CD4-positive, alpha-beta T cell treated with Interleukin-15 for 4 hours (primary cell): Measurements from ENCODE around the gene CBX3.
"Not testable (repeated sequence)": the region's sequence is repeated elsewhere in the genome, so short reads cannot be mapped to it uniquely, and the experiment has no call there.

Source experiments
- DNase-seq: peaks from one replicate; pipeline ENCODE4 v3.0.0-alpha.2; 2020; ENCODE audit warnings: low spot score

CBX3 gene

DNA sequence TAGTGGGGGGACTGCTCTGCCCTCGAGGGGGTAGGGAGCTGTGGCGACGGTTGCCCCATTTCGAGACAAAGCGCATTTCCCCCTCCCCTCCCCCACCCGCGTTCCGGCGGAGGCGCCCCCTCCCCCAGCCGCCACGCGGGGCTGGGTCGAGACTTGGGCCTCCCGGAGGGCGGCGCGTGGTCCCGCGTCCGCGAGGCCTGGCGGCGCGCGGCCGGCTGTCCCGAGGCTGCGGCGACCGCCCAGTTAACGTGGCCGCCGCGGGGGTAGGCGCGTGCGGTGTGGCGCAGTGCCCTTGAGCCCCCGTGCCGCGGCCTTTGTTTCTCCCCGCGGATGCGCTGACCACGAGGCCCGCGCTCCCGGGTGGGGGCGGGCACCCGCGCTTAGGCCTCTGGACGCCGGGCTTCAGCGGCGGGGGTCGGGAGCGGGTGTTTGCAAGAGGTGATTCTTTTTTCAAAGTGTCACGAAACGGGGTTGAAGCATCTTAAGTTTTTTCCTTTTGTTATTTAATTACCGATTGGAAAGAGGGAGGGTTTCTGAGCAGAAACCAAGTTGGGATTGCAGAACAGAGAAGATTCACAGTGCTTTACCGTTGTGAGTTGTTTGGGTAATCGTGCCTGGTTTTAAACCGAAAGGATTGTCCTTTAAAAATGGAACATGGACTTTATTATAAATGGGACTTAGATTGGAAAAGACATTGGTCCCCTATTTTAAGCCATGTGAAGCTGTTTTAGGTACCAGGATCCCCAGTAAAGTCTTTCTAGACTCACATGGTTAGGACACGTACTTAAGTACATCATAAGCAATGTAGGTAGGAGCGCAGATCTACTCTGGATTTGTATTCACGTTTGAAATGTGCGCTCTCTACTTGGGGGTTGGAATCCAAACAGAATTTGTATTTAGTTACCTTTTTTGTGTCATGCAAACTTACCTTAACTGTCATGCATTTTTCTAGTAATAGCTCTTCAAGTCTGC lies 760 bp downstream of the CBX3 start:
- peak; percentile 43 for DNase-seq

DNA sequence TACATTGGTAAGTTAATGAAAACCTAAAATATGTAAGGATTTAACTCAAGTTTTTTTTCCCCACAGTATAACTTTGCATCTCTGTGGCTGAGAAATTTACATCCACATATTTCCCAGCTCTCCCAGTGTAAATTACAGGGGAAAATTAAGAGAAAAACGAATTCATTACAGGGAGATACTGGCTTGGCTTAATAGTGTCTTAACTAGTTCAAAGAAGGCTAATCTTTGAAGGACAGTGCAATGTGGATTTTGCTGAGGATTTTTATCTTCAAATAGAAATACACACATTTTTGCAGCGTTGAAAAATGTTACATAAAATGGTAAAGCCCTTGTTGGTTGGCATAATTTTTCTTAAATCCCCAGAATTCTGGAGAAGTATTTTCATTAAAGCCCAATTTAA lies 1.5 kb downstream of the CBX3 start:
- DNase-seq = no peak

DNA sequence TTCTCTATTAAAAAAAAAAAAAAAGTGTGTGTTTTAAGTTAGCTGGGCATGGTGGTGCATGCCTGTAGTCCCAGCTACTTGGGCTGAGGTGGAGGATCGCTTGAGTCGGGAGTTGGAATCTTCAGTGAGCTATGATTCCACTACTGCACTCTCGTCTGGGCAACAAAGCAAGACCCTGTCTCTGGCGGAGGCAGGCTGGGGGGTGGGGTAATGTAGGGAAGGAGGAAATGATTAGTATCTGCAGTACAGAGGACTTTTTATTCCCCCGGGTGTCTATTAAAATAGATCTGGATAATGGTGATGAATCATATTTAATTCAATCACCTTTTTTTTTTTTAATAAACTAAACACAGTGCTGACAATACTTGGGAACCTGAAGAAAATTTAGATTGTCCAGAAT lies 6.5 kb downstream of the CBX3 start:
- DNase-seq = no peak

DNA sequence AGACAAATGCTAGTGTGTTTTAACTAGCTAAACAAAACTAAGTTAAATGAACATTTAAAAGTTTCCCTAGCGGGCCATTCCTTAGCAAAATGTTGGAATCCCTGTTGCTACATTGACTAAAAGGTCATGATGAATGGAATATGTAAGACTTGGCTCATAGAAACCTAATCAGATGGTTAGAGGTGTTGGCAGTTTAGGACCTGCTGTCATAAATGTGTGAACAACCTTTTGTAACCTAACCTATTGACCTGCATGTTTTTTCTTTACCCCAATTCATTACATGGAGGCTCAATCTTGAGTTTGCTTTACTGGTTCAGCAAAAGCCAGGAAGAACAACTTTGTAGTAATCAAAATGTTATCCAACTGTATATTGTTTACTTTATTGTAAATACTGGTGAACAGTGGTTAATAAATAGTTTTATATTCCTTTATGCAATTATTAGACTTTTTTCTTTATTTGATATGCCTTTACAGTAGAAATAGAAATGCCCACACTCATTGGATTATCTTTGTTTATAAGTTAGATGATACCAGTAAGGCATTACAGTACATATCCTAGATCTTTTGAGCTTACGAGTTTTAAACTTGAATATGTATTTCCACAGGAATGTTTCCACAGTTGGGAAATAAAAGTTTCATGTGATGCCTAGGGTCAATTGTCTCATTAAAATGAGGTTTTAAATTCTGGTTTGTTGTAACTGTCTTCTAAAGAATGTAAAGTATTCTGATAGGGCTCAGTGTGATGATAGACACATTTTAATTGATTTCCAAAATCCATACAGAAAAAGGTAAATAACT lies 11.6 kb downstream of the CBX3 start:
- DNase-seq = no peak

DNA sequence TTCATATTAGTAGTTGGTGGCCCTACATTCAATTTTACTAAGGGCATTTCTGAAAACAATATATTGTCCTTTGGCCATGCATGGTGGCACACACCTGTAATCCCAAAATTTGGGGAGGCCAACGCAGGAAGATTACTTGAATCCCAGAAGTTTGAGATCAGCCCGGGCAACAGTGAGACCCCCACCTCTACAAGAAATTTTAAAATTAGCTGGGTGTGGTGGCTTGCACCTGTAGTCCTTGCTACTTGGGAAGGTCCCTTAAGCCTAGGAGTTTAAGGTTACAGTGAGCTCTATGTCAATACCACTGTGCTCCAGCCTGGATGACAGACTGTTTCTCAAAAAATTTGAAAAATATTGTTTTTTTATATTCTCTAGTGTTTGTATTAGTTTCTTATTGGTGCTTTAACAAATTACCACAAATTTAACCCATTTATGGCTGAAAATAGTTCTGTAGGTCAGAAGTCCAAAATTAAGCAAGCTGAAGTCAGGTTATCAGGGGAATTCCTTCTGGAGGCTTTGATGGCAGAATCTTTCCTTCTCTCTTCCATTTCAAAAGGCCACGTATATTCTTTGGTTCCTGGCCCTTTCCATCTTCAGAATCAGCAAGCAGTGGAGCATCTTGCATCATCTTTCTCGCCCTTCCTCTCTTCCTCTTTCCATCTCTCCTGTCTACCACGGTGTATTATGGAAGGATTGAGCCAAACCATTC lies 12.4 kb downstream of the CBX3 start:
- no peak for DNase-seq

DNA sequence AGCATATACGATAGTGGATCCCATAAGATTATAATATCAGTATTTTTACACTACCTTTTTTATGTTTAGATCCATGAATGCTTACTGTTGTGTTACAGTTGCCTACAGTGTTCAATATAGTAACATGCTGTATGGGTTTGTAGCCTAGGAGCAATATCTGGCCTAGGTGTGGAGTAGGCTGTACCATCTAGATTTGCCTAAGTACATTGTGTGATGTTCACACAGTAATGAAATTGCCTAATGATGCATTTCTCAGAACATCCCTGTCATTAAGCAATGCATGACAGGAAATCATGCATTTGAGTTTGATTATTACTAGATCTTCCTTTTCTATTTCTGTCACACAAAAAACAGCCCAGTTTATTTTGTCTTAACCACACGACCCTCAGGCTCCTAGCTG lies 14.5 kb downstream of the CBX3 start:
- no peak for DNase-seq

DNA sequence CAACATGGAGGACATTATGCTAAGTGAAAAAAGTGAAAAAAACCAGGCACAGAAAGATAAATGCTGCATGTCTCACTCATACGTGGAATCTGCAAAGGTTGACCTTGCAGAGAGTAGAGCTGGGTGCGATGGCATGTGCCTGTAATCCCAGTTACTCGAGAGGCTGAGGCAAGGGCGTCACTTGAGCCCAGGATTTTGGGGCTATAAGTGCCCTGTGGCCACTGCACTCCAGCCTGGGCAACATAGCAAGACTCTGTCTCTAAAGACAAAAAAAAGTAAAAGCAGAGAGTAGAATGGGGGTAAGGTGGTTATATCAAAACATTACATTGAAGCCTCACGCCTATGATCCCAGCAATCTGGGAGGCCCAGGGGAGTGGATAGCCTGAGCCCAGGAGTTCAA lies 22.8 kb downstream of the CBX3 start:
- no peak for DNase-seq

DNA sequence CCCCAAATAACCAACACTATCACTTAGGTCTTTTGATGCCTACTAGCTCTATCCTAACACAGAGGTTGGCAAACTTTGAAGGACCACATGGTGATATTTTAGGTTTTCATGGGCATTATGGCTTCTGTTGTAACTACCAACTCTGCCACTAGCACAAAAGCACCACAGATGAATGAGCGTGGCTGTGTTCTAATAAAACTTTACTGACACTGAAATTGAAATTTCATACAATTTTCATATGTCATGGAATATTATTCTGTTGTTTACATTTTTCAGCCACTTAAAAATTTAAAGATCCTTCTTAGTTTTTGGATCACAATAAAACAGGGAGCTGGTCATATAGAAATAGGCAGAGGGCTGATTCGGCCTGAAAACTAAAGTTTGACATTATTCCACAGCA lies 26.4 kb downstream of the CBX3 start:
- DNase-seq = no peak

DNA sequence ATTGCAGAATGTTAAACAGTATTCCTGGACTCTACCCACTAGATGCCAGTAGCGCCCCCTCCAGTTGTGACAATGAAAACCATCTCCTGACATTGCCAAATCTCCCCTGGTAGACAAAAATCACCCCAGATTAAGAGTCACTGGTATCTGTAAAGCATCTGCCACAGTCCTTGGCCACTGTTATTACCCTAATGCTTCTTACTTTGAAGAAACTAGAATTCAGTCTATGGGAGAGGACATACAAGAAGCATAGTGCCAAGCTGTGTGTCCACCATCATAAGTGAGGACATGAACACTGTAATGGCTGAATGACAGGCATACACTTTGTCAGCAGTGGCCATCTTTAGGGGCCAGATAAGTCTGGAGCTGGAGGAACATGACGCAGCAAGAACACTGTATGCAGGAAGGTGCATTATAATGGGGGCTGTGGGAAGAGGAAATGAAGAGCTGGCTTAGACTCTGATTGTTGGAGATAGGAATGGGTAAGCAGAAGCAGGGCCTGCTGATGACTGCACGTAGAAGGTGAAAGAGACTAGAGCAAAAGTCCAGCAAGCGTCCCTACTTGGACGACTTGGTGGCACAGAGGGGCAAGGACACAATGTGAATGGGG lies 32.5 kb downstream of the CBX3 start:
- no peak for DNase-seq

DNA sequence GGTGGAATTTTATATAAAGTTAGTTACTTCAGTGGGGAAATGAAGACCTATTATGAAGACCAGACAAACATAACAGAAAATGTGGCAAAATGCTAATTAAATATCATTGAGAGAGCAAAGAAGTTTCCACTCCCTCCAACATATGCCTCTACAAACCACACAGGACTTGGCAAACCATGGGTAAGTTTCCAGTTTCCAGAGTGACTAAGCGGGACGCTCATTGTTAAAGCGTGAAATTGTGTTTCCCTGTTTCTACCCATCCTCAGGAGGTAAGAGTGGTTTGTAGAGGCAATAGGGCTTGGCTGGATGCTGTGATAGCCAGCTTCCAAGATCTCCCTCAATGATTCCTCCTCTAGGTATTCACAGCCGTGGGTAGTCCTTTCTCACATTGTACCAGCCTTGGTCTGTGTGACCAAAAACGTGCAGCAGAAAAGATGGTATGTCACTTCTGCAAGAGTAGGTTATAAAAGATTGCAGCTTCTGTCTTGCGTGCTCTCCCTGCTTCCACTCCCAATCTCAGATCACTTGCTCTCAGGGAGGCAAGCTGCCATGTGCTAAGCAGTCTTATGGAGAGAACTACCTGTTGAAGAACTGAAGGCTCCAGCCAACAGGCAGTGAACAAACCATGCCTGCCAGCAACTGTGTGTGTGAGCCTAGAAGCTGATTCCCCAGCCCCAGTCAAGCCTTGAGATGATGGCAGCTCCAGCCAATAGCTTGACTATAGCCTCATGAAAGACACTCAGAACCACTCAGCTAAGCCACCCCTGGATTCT lies 35.7 kb downstream of the CBX3 start:
- no peak for DNase-seq

DNA sequence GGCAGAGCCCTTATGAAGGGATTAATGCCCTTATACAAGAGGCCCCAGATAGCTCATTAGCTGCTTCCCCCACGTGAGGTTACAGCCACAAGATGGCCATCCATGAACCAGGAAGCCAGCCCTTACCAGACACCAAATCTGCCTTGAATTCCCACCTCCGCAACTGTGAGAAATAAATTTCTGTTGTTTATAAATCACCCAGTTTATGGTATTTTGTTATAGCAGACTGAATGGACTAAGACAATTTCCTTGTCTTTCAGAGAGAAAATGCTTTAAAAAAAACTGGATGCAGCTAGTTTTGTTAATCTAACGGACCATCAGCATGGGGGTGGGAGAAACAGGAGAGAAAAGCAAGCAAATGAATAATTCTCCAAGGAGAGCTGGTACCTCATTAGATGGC lies 36.5 kb downstream of the CBX3 start:
- DNase-seq = no peak

DNA sequence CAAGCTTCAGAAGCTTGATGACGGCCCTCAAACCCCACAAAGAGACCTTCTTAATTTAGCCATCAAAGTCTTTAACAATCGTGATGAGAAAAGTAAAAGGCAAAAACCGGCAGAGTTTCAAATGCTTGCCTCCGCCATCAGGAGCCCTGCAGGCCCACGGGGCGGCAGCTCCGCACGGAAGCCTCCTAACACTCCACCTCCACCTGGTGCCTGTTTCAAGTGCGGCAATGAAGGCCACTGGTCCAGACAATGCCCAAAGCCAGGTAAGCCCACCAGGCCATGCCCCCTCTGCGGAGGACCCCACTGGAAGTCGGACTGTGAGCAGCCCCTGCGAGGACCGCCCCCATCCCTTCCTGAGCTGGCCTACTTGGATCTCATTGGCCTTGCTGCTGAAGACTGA lies 43.6 kb downstream of the CBX3 start:
- no peak for DNase-seq

DNA sequence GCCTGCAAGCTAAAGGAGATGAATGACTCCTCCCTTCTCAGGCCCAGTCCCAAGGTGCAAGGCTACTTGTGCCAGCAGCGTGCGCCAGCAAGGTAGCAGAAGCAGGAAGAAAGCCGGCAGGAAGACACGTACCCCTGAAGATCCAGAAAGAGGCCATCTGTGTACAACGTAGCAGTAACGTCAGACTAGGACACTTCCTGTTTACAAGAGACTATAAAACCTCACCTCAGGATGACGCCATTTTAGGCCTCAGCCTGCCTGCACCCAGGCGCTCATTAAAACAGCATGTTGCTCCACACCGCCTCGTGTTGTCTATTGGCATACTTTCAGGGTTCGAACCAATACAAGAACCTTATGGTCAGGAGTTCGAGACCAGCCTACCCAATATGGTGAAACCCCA lies 48.7 kb downstream of the CBX3 start:
- no peak for DNase-seq

DNA sequence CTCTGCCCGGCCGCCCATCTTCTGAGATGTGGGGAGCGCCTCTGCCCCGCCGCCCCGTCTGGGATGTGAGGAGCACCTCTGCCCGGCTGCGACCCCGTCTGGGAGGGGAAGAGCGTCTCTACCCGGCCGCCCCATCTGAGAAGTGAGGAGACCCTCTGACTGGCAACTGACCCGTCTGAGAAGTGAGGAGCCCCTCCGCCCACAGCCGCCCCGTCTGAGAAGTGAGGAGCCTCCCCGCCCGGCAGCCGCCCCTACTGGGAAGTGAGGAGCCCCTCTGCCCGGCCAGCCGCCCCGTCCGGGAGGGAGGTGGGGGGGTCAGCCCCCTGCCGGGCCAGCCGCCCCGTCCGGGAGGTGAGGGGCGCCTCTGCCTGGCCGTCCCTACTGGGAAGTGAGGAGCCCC lies 60.3 kb downstream of the CBX3 start:
- DNase-seq = not testable (repeated sequence)
